ENCODE data around the gene BCL6B. TPM values are rescaled to one million over a fixed set of nuclear protein-coding genes. Genes with fewer than 3 reads are reported as not detected.

BCL6B gene
- total RNA-seq, 1 donor from 2014 or later: 13.4 TPM

DNA sequence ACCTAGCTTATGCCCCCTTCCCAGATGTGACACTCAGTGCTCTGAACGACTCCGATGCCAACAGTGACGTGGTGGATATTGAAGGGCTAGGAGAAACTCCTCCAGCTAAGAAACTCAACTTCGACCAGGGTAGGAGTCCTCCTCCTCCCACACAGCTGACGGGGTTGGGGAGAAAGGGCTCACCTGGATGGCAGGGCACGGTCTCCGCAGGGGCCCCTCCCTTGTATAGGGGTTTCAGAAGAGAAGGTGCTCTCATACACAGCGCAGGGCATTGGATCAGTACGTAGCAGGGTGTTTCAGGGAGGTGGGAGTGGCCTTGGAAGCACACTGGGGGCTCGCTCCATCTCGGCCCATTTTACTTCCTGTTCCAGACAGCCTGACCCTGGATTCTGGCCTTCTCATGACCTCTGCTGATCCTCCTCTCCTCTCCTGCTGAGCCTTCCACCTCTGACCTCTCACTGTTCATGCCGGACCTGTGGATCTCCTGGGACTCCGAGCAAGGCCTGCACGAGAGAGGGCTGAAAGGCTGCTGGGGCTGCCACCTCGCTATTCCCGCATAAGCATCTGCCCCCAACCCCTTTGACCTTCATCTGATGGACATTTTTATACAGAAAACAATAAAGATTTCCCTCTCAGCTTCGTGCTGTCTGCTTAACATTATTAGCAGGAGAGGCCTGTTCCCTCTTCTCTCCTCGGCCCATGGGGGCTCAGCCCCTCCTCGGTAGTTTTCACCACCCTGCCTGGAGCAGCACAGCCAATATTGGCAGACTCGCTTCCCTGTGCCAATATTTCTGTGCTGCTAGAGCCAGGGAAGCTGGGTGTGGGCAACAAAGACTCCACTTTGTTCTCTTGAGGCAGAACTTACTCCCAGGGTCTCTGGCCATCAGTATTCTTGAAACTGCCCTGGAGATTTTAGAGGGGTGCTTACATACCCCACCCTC lies 5.7 kb upstream of the BCL6B start:
- Histone ChIP-seq H3K36me3 (peaks cover 15% of the 10 kb centered on the region), H3K27me3 (ENCODE audit: low read depth) (no peaks in the 10 kb centered on the region), H3K9me3 (no peaks in the 10 kb centered on the region), H3K4me3 (peak overlapping the region; percentile 55), H3K4me1 (peaks cover 65% of the 10 kb centered on the region), H3K27ac (peak overlapping the region; percentile 85)
- TF ChIP-seq, protein P1, sequence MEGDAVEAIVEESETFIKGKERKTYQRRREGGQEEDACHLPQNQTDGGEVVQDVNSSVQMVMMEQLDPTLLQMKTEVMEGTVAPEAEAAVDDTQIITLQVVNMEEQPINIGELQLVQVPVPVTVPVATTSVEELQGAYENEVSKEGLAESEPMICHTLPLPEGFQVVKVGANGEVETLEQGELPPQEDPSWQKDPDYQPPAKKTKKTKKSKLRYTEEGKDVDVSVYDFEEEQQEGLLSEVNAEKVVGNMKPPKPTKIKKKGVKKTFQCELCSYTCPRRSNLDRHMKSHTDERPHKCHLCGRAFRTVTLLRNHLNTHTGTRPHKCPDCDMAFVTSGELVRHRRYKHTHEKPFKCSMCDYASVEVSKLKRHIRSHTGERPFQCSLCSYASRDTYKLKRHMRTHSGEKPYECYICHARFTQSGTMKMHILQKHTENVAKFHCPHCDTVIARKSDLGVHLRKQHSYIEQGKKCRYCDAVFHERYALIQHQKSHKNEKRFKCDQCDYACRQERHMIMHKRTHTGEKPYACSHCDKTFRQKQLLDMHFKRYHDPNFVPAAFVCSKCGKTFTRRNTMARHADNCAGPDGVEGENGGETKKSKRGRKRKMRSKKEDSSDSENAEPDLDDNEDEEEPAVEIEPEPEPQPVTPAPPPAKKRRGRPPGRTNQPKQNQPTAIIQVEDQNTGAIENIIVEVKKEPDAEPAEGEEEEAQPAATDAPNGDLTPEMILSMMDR (IDR thresholded peaks at IDR 0.05): no peak
- DNase-seq (no peak), ATAC-seq (no peak)
- intact Hi-C loops (cut with DNase I): no loop called here

DNA sequence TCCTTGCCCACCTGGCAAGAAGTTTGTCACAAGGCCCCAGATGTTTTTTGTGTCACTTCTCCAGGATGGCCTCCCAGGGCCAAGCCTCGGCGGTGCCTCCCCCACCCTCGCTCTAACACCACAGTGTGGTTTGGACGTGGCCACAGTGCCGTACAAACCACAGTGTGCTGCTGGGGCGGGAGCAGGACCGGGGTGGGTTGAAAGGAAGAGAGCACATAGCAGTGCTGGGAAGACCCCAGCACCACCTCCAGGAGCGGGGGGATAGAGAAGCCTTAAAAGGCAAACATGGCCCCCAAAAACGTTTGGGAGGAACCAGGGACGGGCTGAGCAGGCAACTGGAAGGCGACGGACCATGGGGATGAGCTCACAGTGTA lies 5.0 kb upstream of the BCL6B start:
- Histone ChIP-seq H3K4me1 (peaks cover 71% of the 10 kb centered on the region), H3K4me3 (peak overlapping the region; percentile 55), H3K27me3 (ENCODE audit: low read depth) (no peaks in the 10 kb centered on the region), H3K27ac (peak overlapping the region; percentile 85), H3K36me3 (peaks cover 15% of the 10 kb centered on the region), H3K9me3 (no peaks in the 10 kb centered on the region)
- no peak for ATAC-seq
- intact Hi-C loops (cut with DNase I): no loop called here
- TF ChIP-seq, protein P1 (IDR thresholded peaks at IDR 0.05): no peak
- DNase-seq: no peak

DNA sequence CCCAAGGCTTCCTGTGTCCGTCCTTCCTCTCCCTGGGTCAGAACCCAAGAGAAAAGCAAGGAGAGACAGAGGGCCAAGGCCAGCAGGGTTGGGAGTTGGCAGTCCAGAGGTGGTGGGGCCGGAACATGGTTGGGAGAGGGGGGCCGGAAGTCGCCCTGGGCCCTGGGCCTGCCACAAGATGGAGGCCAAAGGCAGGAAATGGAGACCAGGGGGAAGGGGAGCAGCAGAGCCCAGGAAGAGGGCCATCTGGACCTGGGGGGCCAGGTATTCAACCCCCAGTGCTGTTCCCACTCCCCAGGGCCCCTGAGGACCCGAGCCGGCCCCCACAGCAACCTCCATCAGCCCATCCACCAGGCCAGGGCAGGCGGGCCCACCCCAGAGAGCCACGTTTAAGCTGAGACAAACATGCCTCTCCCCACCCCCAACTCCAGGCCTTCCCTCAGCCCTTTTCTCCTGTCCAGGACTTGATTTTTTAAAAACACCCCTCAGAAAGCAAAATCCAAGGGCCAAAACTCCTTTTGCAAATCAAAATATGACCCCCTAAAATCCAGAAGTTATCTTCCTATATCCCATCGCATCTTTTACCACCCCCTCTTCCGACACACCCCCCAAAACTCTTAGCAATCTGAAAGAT lies 4.4 kb upstream of the BCL6B start:
- H3K4me3 ChIP-seq: peak overlapping the region; percentile 55
- peaks cover 74% of the 10 kb centered on the region for H3K4me1 ChIP-seq
- H3K27ac ChIP-seq: peak overlapping the region; percentile 85
- intact Hi-C loops (cut with DNase I): no loop called here
- ATAC-seq: no peak
- DNase-seq: no peak
- H3K36me3 ChIP-seq: peaks cover 15% of the 10 kb centered on the region
- no peaks in the 10 kb centered on the region for H3K27me3 ChIP-seq (ENCODE audit: low read depth)
- no peaks in the 10 kb centered on the region for H3K9me3 ChIP-seq
- TF ChIP-seq, protein P1 (IDR thresholded peaks at IDR 0.05): no peak

DNA sequence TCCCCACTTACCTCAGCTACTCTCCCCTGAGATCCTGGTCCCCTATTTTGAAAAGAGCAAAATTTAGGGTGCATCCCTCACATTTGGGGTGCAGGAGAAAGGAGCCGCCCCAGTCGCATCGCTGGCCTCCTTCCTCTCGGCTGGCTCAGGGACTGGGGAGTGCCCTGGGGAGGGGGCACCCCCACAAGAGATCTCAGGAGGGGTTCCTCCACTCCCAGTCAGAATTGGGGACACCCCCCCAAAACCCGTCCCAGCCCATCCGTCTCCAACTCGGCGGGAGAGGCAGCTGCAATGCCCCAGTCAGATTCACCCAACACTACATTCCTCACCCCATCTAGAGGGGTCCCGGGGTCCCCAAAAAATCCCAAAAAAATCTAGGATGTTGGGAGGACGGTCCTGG lies 3.5 kb upstream of the BCL6B start:
- Histone ChIP-seq H3K9me3 (no peaks in the 10 kb centered on the region), H3K36me3 (peaks cover 15% of the 10 kb centered on the region), H3K4me3 (peak overlapping the region; percentile 55), H3K4me1 (peaks cover 69% of the 10 kb centered on the region), H3K27ac (peak overlapping the region; percentile 85), H3K27me3 (ENCODE audit: low read depth) (no peaks in the 10 kb centered on the region)
- TF ChIP-seq, protein P1 (IDR thresholded peaks at IDR 0.05): no peak
- ATAC-seq (no peak), DNase-seq (no peak)
- intact Hi-C loops (cut with DNase I): no loop called here

DNA sequence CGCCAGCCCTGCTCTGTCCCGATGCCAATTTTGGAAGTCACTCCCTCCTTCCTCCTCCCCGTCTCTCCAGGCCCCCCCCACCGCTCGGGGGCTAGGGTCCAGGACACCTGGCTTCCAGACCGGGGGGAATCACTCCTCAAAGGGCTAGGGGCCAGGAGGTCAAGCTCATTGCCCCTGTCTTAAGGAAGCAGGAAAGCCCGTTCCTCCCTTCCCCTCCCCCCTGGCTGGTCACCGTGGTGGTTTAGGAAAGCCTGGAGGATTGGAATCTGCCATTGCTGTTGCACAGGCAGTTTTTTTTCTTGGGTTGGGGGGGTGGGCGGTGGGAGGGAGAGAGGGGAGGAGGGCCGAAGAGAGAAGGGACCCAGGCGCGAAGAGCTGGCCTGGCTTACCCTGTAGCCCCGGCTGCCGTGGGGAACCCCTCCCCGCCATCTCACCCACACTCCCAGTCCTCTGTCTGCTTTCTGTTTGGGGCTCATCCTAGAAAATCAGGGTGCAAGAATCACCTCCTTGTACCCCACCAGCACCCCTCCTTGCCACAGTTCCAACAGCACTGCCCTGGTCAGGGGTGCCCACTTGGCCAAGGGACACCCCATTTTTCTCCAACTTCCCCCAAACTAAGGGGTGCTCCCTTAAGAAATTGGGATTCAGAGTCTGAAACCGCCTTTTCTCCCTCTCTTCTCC lies 2.9 kb upstream of the BCL6B start:
- ATAC-seq (no peak), DNase-seq (peak; percentile 66)
- peak overlapping the region; percentile 85 for H3K27ac ChIP-seq
- peak overlapping the region; percentile 55 for H3K4me3 ChIP-seq
- TF ChIP-seq, protein P1 (IDR thresholded peaks at IDR 0.05): no peak
- peaks cover 15% of the 10 kb centered on the region for H3K36me3 ChIP-seq
- no peaks in the 10 kb centered on the region for H3K9me3 ChIP-seq
- H3K4me1 ChIP-seq: peaks cover 71% of the 10 kb centered on the region
- no peaks in the 10 kb centered on the region for H3K27me3 ChIP-seq (ENCODE audit: low read depth)
- intact Hi-C loops (cut with DNase I): no loop called here

Data from lower lobe of right lung (tissue), 2 donors.